C4-2B (cell line): ENCODE measurements around the gene CTNNA3.

Source experiments
- CTCF ChIP-seq: fragments of 450-650 bp; conservative IDR thresholded peaks from 2 replicates; pipeline ENCODE4 v1.5.1; 2017; ENCODE audit warnings: mild to moderate bottlenecking
- ZFX ChIP-seq: fragments of 450-650 bp; IDR thresholded peaks from 2 replicates; pipeline ENCODE4 v1.6.1; 2017

GRCh38 chr10:66860376-66860945, 835.5 kb downstream of the CTNNA3 start:
- no peak for TF ChIP-seq CTCF
- no peak for TF ChIP-seq ZFX
